Fibroblast of pulmonary artery (primary cell): ENCODE measurements around the gene SRSF9.
"Not testable (repeated sequence)": the region's sequence is repeated elsewhere in the genome, so short reads cannot be mapped to it uniquely, and the experiment has no call there.

ENCODE experiments used
- DNase-seq: peaks from one replicate; pipeline ENCODE4 v3.0.0-alpha.2; 2010; ENCODE audit warnings: low read depth
- H3K4me3 ChIP-seq: replicated peaks from 2 replicates; pipeline ENCODE4 v1.5.1; 2011; ENCODE audit warnings: low read depth, mild to moderate bottlenecking, control low read depth, low read length, moderate library complexity
- TF ChIP-seq, protein P1 (sequence below): IDR thresholded peaks from 2 replicates; pipeline ENCODE4 v1.5.1; 2011; ENCODE audit warnings: mild to moderate bottlenecking, control low read depth, low read length, inconsistent platforms; ENCODE audit errors: missing control alignments

Gene SRSF9

DNA sequence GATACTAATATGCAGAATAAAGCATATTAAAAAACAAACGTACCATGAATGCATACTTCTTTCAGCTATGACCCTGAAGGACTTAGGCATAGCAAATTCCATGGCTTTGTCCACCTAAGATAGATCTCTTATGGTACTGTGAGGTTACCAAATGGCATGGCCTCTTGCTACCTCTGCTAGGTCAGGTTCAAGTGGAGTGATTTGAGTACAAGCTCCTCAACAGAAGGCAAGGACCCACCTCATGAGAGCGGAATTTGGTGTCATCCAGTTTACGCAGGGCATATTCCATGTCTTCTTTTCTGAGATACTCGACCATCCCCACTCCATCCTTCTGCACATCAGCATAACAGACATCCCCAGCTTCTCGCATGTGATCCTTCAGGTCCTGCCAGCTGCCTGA is 5.8 kb downstream of the SRSF9 start:
- DNase-seq, result no peak
- TF ChIP-seq, protein P1, sequence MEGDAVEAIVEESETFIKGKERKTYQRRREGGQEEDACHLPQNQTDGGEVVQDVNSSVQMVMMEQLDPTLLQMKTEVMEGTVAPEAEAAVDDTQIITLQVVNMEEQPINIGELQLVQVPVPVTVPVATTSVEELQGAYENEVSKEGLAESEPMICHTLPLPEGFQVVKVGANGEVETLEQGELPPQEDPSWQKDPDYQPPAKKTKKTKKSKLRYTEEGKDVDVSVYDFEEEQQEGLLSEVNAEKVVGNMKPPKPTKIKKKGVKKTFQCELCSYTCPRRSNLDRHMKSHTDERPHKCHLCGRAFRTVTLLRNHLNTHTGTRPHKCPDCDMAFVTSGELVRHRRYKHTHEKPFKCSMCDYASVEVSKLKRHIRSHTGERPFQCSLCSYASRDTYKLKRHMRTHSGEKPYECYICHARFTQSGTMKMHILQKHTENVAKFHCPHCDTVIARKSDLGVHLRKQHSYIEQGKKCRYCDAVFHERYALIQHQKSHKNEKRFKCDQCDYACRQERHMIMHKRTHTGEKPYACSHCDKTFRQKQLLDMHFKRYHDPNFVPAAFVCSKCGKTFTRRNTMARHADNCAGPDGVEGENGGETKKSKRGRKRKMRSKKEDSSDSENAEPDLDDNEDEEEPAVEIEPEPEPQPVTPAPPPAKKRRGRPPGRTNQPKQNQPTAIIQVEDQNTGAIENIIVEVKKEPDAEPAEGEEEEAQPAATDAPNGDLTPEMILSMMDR, result no peak
- no peak overlapping the region for H3K4me3 ChIP-seq

DNA sequence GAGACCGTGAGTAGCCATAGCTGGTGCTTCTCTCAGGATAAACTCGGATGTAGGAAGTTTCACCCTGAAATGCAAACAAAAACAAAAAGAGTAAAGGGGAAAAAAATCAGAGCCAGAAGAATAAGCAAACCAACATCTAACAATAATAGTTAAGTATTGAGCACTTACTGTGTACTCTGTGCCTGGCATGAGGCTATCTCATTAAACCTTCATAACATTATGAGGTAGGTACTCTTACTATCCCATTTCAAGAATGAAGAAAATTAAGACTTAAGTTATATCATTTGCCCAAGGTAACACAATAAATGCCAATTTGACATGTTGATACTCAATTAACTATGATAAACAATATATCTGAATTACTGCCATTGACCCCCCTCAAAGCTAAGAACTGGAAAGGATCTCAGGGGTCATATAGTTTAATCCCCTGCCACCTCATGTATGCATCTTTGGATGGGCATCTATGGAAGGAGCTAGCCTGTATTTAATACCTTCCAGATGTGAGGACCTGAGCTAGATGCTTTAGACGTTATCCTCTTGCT is 7.4 kb downstream of the SRSF9 start:
- TF ChIP-seq, protein P1, result no peak
- no peak for DNase-seq
- no peak overlapping the region for H3K4me3 ChIP-seq

DNA sequence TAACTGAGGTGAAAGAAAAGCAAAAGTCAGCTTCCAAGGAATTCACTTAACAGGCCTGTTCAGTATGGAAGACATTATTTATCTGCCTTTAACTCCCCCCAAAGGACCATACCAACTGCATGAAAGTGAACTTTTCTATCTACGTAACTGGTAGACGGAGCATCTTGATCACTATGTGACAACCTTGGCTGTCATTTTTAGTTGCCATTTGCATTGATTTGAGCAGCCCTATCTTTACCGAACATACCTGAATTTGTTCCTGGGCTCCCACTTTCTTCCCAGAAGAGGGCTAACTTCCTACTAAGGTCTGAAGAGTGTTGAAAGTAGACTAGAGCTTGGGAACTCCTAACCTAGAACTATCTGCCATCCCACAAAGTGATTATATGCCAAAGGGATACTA is 9.4 kb downstream of the SRSF9 start:
- TF ChIP-seq, protein P1, result no peak
- H3K4me3 ChIP-seq, result no peak overlapping the region
- DNase-seq, result no peak

DNA sequence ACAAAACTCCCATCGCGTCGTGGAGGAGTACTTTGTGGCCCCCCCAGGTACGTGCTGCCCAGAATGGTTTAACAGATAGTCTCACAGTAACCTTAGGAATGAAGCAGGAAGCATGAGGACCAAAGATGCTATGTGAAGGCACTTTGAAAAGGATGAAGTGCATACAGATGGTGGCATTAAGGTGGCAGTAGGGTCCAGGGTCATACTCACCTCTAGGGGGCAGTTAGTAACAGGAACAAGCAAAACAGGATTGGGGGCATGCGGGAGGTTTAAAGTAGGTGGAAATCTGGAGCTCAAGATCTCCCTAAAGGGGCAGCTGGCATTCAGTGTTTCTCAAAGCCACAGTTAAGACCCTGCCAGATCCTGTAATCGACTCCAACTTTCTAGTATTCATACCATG is 12.4 kb downstream of the SRSF9 start:
- H3K4me3 ChIP-seq, result no peak overlapping the region
- TF ChIP-seq, protein P1, result peak; percentile 37
- DNase-seq, result peak; percentile 20

DNA sequence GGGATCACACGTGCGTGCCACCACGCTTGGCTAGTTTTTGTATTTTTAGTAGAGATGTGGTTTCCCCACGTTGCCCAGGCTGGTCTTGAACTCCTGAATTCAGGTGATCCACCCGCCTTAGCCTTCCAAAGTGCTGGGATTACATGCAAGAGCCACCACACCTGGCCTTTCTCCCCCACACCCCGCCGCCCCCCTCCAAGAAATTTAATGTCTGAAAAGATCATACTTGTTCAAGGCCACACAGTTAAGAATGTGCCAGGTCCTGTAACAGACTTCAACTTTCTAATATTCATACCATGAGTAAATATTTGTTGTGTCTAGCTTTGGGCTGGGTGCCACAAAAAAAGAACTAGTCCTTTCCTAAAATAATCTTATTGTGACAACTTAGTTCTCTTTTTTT is 14.2 kb downstream of the SRSF9 start:
- TF ChIP-seq, protein P1, result no peak
- no peak overlapping the region for H3K4me3 ChIP-seq
- no peak for DNase-seq

DNA sequence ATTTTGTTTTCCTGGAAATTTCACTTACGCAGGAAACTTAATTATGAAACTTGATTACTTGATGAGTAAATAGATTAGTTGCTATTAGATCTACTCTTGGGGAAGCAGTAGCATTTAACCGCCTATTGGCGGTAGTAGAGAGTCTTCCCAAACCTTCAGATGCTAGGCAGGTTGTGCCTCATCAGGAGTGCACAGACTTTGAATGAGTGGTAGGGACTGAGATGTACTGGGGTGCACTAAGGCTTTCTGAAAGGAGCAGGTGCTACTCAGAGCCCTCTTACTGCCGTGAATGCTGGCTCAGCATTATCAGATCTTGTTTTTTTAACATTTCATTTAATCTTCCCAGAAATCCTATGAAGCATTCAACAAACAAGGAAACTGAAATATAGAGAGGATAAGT is 15.6 kb downstream of the SRSF9 start:
- DNase-seq, result peak; percentile 27
- TF ChIP-seq, protein P1, result peak; percentile 74
- no peak overlapping the region for H3K4me3 ChIP-seq

DNA sequence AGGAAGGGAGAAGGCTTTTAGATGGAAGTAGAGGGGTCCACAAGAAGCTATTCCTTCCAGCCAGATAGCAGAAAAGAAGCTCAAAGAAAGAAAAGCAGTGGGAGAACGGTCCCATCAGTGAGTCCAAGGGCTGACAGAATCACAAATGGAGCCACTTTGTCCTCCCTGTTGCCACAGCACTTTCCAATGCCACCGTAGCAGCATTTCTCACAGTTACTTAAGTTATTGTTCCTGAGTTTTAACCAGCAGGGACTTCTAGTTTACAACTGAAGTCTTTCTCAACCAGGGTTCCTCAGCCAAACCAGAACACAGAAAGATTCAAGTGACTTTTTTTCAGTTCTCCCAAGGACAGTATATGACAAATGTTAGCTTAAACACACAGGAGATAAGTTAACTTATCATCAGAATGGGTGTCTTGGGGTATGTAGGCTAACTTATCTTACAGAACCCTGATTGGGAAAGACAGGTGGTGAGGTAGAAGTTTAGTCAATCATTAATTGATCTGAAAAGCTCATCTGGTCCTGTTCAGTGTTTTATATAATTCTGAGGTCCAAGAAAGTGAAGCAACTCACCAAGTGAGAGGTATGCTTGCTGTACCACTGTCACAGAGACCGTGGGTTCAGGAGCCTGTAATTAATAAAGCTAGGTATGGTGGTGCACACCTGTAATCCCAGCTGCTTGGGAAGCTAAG is 16.3 kb downstream of the SRSF9 start:
- DNase-seq, result no peak

DNA sequence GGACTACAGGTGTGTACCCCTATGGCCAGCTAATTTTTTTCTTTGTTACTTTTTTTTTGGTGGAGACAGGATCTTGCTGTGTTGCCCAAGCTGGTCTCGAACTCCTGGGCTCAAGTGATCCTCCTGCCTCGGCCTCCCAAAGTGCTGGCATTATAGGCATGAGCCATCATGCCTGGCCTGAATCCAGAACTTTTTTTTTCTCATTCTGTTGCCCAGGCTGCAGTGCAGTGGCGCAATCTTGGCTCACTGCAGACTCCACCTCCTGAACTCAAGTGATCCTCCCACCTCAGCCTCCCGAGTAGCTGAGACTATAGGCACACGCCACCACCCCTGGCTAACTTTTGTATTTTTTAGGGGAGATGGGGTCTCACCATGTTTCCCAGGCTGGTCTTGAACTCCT is 17.0 kb downstream of the SRSF9 start:
- not testable (repeated sequence) for H3K4me3 ChIP-seq
- peak; percentile 43 for DNase-seq

More for the DNA sequence above, 16.3 kb downstream of the SRSF9 start:
- TF ChIP-seq, protein P1, result no peak
- H3K4me3 ChIP-seq, result no peak overlapping the region
